ENCODE measurements around the gene AGO3.
A peak's percentile ranks its signal among the peaks of the same experiment; 100 is the strongest.

AGO3 gene

DNA sequence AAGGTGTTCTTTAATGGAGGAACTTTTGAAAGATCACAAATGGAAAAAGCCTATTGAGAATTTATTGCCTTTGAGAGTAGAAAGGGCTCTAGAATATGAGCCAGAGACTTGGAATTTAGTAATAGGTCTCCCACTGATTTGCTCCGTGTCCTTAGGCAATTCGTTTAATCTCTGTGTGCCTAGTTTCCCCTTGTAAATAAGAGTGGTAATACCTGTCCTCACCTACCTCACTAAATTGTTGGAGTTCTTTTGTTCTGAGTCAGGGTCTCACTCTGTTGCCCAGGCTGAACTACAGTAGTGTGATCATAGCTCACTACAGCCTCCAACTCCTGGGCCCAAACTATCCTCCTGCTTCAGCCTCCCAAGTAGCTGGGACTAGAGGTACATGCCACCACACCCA lies 138.0 kb downstream of the AGO3 start:
- TF ChIP-seq ZNF274 (IDR thresholded peaks at IDR 0.05; ENCODE audit: low read depth, low read length) = no peak
- H3K4me3 ChIP-seq (ENCODE audit: low read length) = no peak overlapping the region

DNA sequence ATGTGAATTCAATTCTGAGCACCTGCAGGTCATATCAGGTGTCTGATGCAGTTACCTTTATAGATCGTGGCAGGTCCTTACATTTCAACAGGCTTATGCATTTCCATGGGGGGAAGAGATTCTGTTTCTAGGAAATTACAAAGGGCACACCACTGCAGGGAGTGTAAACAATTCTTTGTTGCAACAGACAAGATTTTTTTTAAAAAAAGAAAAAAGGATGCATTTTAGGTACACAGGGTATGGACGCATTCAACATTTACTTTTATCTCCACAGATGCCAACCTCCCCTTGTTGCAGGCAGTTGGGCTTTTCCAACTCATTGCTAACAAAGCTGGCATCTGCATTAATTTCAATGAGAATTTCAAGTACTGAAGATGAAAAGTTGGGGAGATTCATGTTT lies 139.4 kb downstream of the AGO3 start:
- H3K4me3 ChIP-seq (ENCODE audit: low read length) = no peak overlapping the region
- no peak for TF ChIP-seq ZNF274 (IDR thresholded peaks at IDR 0.05; ENCODE audit: low read depth, low read length)

DNA sequence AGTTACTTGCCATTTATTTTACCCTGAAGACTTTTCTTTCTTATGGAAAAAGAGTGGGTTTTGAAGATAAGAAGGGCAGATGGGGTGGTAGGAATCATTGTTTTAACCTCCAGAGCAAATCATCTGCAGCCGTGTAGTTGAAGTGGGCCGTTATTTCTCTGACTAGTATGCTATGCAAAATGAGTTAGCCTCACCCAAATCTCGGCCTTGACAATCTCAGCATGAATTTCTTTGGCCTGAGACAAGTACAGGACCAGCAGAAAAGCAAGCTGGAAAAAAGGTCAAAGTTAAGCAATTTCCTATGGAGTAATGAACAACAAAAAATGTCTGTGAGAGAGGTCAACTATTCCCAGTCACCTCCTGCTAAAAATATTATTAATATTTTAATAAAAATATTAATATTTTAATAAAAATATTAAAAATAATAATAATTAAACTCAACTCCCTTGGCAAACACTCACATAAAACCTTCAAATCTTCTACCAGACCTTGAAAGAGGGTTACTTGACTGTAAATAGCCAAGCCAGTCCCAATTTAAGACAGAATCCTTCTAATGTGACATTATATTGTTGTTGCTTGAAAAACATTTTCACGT lies 146.2 kb downstream of the AGO3 start:
- no peak for TF ChIP-seq ZNF274 (IDR thresholded peaks at IDR 0.05; ENCODE audit: low read depth, low read length)
- no peak overlapping the region for H3K4me3 ChIP-seq (ENCODE audit: low read length)

- H3K4me3 ChIP-seq (ENCODE audit: low read length) = no peak overlapping the region
- no peak for TF ChIP-seq ZNF274 (IDR thresholded peaks at IDR 0.05; ENCODE audit: low read depth, low read length)
These were observed 149.3 kb downstream of the AGO3 start for GRCh38 chr1:36080236-36080635.

DNA sequence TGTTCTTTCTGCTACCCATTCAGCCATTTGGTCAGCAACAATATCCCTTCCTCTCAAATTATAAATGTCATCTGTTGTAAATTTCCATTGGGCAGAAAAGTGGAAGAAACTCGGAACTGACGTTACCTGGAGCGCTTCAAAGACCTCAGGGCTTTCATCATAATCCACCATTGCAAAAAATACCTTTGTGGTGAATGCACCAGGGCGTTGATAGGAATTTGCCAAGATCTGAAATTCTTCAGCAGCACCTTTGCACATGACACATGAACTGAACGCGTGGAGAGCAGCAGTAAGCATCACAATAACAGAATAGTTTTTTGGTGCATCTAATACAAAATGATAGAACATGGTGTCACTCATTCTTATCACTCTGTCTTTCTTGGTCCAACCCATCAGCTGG lies 149.9 kb downstream of the AGO3 start:
- no peak overlapping the region for H3K4me3 ChIP-seq (ENCODE audit: low read length)
- TF ChIP-seq ZNF274 (IDR thresholded peaks at IDR 0.05; ENCODE audit: low read depth, low read length) = no peak

- TF ChIP-seq ZNF274 (IDR thresholded peaks at IDR 0.05; ENCODE audit: low read depth, low read length) = no peak
- H3K4me3 ChIP-seq (ENCODE audit: low read length) = no peak overlapping the region
These were observed 151.1 kb downstream of the AGO3 start for GRCh38 chr1:36081926-36082485.

- H3K4me3 ChIP-seq (ENCODE audit: low read length) = no peak overlapping the region
- TF ChIP-seq ZNF274 (IDR thresholded peaks at IDR 0.05; ENCODE audit: low read depth, low read length) = no peak
These were observed 152.3 kb downstream of the AGO3 start for GRCh38 chr1:36083219-36083618.

GRCh38 chr1:36083635-36084496 lies 153.0 kb downstream of the AGO3 start, which contains the start of gene TEKT2:
Gene TEKT2, plus strand, starts transcription at chr1:36084094. Its CDS starts 828 bp downstream, at chr1:36084922.
- TF ChIP-seq ZNF274 (IDR thresholded peaks at IDR 0.05; ENCODE audit: low read depth, low read length) = no peak
- peak within 1 kb of the TSS; percentile 11; the same call in 1 of the 2 replicates for H3K4me3 ChIP-seq (ENCODE audit: low read length)

DNA sequence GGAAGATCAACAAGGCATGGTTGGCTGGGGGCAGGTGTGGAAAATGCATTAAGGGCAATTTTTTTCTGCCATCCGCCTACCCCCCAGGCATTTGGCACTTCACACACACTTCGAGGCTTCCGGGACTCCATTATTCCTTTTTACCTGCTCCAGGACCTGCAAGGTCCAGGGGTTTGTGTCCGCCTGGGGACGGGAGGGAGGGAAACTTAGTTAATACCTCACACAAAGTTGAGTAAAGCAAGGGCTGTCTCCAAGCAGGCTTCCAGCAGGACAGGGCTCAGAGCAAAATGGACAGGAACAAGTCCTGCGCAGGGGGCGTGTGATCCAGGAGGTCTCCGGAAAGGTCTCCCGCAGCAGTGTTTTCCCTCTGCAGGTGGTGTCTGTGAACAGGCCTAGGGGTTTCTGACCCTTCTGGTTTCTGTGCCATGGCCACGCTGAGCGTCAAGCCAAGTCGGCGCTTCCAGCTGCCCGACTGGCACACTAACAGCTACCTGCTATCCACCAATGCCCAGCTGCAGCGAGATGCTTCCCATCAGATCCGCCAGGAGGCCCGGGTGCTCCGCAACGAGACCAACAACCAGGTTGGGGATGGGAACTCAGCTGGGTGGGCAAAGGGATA lies 153.7 kb downstream of the AGO3 start:
- H3K4me3 ChIP-seq (ENCODE audit: low read length) = no peak overlapping the region; the same call in 1 of the 2 replicates

DNA sequence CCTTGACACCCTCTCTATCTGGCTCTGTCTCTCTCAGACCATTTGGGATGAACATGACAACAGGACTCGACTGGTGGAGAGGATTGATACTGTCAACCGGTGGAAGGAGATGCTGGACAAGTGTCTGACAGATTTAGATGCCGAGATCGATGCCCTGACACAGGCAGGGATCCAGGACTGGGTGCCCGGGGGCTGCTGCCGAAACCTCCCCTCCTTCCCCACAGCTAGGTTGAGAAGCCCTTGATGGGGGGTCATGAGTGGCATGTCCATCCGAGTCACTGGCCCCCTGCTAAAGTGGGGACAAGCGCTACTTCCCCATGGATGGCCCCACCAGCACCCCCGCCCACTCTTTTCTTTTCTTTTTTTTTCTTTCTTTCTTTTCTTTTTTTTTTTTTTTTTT lies 154.2 kb downstream of the AGO3 start:
- no peak for TF ChIP-seq ZNF274 (IDR thresholded peaks at IDR 0.05; ENCODE audit: low read depth, low read length)
- H3K4me3 ChIP-seq (ENCODE audit: low read length) = no peak overlapping the region

More for the DNA sequence above, 153.7 kb downstream of the AGO3 start:
- no peak for TF ChIP-seq ZNF274 (IDR thresholded peaks at IDR 0.05; ENCODE audit: low read depth, low read length)

DNA sequence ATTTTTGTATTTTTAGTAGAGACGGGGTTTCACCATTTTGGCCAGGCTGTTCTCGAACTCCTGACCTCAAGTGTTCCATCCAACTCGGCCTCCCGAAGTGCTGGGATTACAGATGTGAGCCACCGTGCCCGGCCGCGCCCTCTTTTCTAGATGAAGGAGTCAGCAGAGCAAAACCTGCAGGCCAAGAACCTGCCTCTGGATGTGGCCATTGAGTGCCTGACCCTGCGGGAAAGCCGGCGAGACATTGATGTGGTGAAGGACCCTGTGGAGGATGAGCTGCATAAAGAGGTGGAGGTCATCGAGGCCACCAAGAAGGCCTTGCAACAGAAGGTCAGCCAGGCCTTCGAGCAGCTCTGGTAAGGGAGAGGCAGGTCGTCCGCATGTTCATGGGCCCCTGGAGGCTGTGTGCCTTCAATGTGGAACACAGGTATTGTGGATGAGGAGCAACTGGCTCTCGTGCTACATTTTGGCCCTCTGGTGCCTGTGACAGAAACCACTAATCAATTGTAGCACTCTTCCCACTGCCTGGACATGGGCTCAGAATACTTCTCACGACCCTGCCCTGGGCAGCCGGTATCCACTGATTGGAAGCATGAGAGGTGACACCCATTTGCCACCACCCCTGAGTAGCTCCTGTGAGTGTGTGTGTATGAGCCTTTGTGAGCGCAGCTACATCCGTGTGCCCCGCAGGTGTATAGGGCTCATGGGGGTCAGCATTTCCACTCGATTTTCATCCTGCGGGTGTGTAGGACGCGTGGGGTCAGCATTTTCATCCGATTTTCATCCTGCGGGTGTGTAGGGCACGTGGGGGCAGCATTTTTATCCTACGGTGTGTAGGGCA lies 155.0 kb downstream of the AGO3 start:
- no peak overlapping the region for H3K4me3 ChIP-seq (ENCODE audit: low read length)
- TF ChIP-seq ZNF274 (IDR thresholded peaks at IDR 0.05; ENCODE audit: low read depth, low read length) = no peak

GRCh38 chr1:36086529-36087232 lies 155.8 kb downstream of the AGO3 start:
- TF ChIP-seq ZNF274 (IDR thresholded peaks at IDR 0.05; ENCODE audit: low read depth, low read length) = no peak
- H3K4me3 ChIP-seq (ENCODE audit: low read length) = no peak overlapping the region

Data from GM08714 (cell line).